ENCODE data around the gene SAMD5.

Gene SAMD5

DNA sequence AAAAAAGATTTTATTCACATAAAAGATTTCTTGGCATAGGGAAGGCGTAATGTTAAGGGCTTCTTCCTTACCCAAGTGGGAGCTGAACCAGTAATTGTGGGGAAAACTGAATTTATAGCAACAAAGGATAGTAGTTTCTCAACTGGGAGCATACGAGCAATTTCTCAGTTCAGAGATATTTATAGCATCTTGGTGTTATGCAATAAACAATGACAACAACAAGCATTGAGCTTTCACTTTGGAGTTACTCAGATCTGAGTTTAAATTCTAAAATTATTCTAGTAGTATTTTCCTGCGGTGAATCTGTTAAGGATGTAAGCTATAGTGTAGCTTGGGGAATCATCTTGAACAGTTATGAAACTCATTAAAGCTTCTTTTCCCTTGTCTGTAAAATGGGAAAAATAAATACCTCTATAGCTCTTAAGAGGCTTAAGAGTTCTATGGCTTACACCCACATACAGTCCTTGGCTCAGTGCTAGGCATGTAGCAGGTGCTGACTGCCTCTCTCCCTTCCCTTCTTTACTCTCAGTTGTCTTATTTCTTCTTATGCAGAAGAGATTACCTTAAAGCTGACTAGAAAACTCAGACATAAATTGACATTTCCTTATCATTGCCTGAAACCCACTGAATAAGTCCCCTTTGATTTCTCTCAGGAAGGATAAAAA lies 58.8 kb downstream of the SAMD5 start:
- DNase-seq, result no peak

DNA sequence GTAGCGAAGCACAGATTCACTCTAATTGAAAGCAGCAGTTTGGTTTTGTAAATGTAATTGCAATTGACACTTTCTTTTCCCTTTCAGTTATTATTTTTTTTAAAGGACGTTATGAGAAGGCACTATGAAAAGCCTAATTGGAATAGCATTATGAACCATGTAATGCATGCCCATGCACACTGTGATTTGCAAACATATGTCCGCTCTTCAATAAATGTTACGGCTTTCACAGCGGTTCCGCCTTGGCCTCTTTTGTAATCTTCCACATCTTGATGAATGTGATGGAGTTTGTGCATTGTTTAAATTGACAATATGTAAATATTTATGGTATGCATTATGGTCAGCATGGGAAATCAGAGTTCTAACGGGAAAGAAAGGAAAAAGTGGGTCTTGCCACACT lies 61.3 kb downstream of the SAMD5 start:
- DNase-seq, result no peak

DNA sequence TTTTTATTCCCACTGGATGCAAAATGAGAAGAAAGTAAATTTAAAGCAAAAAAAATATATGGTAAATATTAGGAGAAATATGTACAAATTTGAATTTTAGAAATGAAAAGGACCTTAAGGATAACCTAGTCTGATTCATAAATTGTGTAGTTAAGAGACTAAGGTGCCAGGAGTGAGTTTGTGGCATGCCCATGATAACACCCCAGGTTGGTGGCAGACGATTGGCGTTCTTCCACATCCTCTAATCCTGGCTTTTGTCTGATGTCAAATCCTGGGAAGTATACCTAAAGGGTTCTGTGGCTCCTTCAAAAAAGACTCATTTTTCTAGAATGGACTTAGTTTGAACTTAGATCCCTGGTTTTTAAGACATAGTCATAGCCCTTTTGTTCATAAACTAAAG lies 62.2 kb downstream of the SAMD5 start:
- no peak for DNase-seq

- no peak for DNase-seq
Observed at GRCh38 chr6:147577488-147577887, 69.0 kb downstream of the SAMD5 start.

DNA sequence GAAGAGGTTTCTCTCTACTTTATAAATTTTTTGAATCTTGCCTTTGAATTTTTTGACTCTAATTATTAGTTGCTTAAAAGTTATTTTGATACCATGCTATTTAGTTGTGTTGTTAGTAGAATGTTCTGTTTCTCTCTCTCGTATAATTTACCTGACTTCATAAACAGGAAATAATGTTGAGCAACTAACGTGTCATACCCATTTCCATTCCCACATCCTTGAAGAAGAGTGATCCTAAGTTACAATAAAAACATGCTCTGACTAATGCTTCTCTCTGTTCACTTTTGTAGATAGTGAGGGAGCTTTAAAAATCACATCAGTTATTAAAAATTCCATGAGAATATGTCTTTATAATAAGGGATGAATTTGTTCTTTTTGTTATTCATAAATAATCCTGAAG lies 69.7 kb downstream of the SAMD5 start:
- DNase-seq, result no peak

DNA sequence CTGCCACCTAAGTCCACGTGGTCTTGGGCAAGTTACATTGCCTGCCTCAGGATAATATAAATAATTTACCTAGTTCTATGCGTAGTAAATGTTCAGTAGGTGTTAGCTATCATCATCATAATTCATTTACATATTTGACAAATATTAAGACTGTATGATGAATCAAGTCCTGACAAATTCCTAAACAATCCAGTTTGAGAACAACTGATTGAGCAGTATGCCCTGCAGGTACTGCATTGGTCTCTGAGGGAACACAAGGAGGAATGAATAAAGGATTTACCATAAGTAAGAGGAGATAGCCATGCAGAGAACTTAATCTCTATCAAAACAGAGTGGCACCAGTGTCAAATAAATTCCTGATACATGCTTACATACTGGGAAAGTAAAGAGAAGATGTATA lies 70.4 kb downstream of the SAMD5 start:
- no peak for DNase-seq

DNA sequence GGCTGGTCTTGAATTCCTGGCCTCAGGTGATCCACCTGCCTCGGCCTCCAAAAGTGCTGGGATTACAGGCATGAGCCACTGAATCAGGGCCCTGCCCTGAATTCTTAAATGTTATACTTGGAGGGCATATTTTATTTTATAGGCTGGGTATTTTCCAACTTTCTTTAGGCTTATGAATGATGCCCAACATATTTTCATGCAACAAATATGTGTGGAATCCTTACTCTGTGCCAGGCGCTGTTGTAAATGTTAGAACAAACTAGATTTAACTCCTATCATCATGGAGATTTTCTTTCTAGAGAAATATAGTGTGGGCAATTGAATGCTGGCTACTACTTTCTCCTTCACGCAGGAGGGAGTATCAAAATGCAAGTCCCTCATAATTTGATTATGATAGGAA lies 71.2 kb downstream of the SAMD5 start:
- no peak for DNase-seq

DNA sequence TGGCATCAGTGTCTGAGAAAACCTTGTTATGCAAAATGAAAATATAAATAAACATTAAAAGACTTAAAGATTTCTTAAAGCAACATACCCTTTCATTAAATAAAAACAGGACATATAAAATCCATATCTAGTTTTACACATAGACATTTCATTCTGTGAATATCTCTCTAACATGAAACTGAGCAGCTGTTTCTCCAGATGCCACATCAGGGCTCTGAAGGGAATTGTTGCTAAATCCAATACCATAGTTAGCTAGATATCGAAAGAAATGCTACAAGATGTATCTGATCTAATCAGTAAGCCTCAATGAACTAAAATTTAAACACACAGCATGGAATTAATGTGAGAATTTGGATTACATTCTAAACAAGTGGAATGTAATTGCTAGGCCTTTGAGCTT lies 74.5 kb downstream of the SAMD5 start:
- DNase-seq, result no peak

- DNase-seq, result no peak
Observed at GRCh38 chr6:147585256-147585655, 76.8 kb downstream of the SAMD5 start.

DNA sequence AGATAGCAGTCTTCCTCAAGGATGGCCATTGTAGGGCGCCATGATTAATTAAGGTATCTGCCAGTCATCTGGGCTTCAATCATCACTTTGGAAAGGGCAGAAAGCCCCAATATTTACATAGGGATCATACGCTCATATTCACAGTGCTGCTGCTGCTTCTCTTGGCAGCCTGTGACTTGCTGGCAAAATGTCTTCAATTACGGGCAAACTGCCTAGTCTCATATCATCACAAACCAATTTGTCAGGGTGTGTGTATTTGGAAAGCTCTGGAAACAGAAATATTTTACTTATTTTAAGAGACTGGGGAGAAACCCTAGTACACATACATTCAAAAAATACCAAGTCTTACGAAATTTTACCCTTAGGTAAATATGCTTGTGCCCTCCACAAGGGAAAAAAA lies 77.6 kb downstream of the SAMD5 start:
- no peak for DNase-seq

GRCh38 chr6:147587907-147588306 lies 79.4 kb downstream of the SAMD5 start:
- DNase-seq, result no peak

- DNase-seq, result no peak
Observed at GRCh38 chr6:147588469-147588868, 80.0 kb downstream of the SAMD5 start.

- DNase-seq, result no peak
Observed at GRCh38 chr6:147589739-147590250, 81.3 kb downstream of the SAMD5 start.

DNA sequence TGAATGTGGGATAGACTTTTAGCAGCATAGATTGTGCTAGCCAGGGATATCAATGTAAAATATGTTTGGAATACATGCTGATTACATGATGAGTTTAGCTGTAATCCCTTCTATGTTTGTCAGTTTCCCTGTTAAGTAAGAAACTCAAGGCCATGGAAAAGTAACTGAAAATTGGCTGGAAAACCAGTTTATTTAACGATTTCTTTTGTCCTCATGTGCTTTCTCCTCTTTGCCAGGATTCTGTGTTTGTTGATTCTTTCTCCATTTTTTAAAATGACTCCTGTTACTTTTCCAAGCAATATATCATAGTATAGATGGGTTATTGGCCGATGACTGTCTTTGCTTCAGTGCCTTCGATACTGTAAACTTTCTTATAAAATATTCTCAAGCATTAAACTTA lies 87.5 kb downstream of the SAMD5 start:
- DNase-seq, result no peak

- no peak for DNase-seq
Observed at GRCh38 chr6:147603392-147604081, 95.0 kb downstream of the SAMD5 start.

DNA sequence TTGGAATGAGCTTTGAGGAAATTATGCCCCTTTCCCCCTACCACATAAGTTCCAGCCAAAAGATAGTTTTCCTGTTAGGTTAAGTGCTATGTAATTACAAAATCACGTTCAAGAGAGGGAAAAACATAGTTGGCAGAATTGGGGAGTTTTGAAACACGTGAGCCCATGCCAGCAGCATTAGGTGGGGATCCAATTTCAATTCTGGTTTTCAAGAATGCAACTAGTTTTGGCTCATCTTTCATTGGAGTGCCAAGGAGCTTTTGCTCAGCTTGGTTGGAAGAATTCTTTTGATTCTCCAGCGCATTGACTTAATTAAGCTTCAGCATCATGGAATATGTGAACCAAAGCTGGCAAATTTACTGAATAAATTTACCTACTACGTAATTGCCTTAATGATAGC lies 95.9 kb downstream of the SAMD5 start:
- DNase-seq, result no peak

DNA sequence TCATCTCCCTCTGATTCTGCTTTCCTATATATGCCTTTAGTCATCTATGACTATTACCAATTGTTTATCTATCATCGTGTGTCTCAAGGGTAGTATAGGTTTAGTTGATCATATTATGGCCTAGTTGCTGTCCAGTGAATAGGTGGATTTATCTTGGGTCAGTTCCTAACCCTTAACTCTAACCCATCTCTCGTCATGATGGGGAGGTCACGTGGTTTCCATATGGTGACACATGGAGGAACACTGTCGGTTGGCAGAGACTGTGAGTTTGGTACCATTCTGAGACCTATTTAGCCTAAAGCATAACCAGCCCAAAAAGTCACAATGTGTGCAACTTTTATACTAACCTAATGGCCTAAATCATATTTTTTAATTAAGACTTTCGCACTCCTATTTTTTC lies 103.5 kb downstream of the SAMD5 start:
- no peak for DNase-seq

DNA sequence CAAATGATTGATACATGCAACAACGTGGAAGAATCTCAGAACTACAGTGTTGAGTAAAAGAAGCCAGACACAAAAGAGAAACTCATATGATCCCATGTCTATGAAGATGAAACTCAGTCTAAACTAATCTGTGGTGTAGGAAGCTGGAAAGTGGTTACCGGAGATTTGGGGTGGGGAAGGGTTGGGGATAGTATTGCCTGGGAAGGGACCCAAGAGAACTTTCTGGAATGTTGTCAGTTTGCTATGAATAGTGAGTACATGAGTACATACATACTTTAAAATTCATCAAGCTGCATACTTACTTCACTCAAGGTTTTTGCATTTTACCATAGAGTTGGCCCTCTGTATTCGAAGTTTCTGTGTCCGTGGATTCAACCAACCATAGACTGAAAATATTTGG lies 106.0 kb downstream of the SAMD5 start:
- no peak for DNase-seq

DNA sequence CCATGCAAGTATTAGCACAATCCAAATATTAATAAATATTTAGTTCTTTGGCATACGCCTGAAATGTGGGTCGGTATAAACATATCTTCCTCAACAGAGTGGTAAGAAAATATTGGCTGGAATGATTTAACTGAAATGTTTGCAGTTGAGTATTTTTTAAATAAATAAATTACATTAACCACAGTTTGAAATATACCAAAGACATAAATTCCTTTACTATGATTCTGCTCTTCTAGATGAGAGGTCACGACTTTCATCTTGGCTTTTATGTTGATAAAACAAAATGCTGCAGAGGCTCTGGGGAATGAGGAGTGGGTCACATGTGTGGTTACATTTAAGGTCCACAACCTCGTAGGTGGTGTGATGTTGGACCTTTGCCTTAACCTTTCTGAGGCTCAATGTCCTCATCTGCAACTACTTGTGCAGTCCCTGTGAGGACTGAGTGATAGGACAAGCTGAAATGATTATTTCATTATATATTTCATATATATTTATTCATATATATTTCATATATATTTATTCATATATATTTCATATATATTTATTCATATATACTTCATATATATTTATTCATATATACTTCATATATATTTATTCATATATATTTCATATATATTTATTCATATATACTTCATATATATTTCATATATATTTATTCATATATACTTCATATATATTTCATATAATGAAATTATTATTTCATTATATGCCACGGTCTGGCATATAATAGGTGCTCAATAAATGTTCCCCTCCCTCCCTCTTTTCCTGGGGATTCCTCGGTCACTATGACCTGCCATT lies 107.4 kb downstream of the SAMD5 start:
- no peak for DNase-seq

GRCh38 chr6:147617366-147617765 lies 108.9 kb downstream of the SAMD5 start:
- DNase-seq, result no peak

- DNase-seq, result no peak
Observed at GRCh38 chr6:147618457-147618856, 110.0 kb downstream of the SAMD5 start.

- DNase-seq, result no peak
Observed at GRCh38 chr6:147618927-147619326, 110.4 kb downstream of the SAMD5 start.

All from activated naive CD4-positive, alpha-beta T cell (primary cell).